Uterus (tissue), 2 donors: ENCODE measurements around the gene PIP5KL1.

Source experiments
- POLR2A ChIP-seq, 2 donors: fragments of 450-650 bp; IDR thresholded peaks; one replicate each; pipeline ENCODE4 v1.6.1; 2016; ENCODE audit warnings: antibody characterized with exemption in 2 of 2, mild to moderate bottlenecking in 1 of 2, moderate library complexity in 1 of 2
- TF ChIP-seq, protein P1 (sequence below), 4 experiments: fragments of 200-600 bp in 2 of 4; fragments of 450-650 bp in 2 of 4; sonication (generic) in 2 of 4; IDR thresholded peaks; one replicate each; pipeline ENCODE4 v1.5.1; 2016 to 2019; ENCODE audit warnings: antibody characterized with exemption in 4 of 4, mild to moderate bottlenecking in 2 of 4, moderate library complexity in 1 of 4

DNA sequence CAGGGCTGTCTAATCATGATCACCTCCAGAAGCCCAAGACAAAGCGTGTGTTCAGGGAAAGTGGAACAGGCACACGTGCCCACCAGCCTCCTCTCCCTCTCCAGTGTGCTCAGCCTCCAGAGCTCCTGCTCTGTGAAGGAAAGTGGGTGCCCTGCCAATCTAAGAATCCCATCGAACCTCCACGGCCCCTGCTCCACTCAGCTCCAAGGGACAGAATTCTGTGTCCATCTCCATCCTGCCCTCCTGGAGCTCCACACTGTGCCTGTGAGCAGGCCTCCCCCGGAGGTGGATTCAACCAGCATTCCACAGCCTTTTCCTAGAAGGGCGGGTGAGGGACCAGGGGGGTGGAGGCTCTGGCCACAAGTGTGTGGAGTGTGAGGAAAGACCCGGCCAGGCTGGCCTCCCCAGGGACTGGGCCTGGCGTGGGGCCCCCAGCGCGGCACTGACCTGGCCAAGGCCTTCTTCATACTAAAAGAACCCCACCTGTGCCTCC lies 44.2 kb upstream of the PIP5KL1 start:
- TF ChIP-seq, protein P1, sequence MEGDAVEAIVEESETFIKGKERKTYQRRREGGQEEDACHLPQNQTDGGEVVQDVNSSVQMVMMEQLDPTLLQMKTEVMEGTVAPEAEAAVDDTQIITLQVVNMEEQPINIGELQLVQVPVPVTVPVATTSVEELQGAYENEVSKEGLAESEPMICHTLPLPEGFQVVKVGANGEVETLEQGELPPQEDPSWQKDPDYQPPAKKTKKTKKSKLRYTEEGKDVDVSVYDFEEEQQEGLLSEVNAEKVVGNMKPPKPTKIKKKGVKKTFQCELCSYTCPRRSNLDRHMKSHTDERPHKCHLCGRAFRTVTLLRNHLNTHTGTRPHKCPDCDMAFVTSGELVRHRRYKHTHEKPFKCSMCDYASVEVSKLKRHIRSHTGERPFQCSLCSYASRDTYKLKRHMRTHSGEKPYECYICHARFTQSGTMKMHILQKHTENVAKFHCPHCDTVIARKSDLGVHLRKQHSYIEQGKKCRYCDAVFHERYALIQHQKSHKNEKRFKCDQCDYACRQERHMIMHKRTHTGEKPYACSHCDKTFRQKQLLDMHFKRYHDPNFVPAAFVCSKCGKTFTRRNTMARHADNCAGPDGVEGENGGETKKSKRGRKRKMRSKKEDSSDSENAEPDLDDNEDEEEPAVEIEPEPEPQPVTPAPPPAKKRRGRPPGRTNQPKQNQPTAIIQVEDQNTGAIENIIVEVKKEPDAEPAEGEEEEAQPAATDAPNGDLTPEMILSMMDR (IDR thresholded peaks at IDR 0.05) = no peak
- TF ChIP-seq POLR2A (IDR thresholded peaks at IDR 0.05) = no peak
